GM23338 (cell line): ENCODE data around the gene RUSC2. TPM values are rescaled to one million over a fixed set of nuclear protein-coding genes. Genes with fewer than 3 reads are reported as not detected.

ENCODE experiments used
- ATAC-seq: fragments of 200-7000 bp; cut with Tn5 transposase; 3 replicates; pipeline ENCODE4 v1.9.1; 2020
- DNase-seq: peaks from one replicate; pipeline ENCODE4 v3.0.0-alpha.2; 2015; ENCODE audit warnings: low spot score
- H2AFZ ChIP-seq: fragments of 200-600 bp; sonication (generic); 2 replicates; pipeline ENCODE4 v1.8.0; 2016; ENCODE audit warnings: antibody characterized with exemption, mild to moderate bottlenecking, moderate library complexity
- H3F3A ChIP-seq: fragments of 200-600 bp; sonication (generic); replicated peaks from 2 replicates; pipeline ENCODE4 v1.8.0; 2017; ENCODE audit warnings: antibody characterized with exemption, mixed run types, low read depth
- H3K27ac ChIP-seq: fragments of 200-600 bp; sonication (generic); 2 replicates; pipeline ENCODE4 v1.6.1; 2016; ENCODE audit warnings: low read depth
- H3K27me3 ChIP-seq: fragments of 200-600 bp; sonication (generic); 2 replicates; pipeline ENCODE4 v1.8.0; 2016; ENCODE audit warnings: mild to moderate bottlenecking, mixed run types, moderate library complexity; ENCODE audit not compliant: insufficient read depth
- H3K36me3 ChIP-seq: fragments of 200-600 bp; sonication (generic); 2 replicates; pipeline ENCODE4 v1.8.0; 2016; ENCODE audit warnings: mild to moderate bottlenecking; ENCODE audit not compliant: insufficient read depth
- H3K4me1 ChIP-seq: fragments of 200-600 bp; sonication (generic); 2 replicates; pipeline ENCODE4 v1.8.0; 2016; ENCODE audit warnings: mild to moderate bottlenecking, moderate library complexity; ENCODE audit not compliant: insufficient read depth
- H3K4me2 ChIP-seq: fragments of 200-600 bp; sonication (generic); 2 replicates; pipeline ENCODE4 v1.7.1; 2017; ENCODE audit warnings: mixed run types
- H3K4me3 ChIP-seq: fragments of 200-600 bp; sonication (generic); 2 replicates; pipeline ENCODE4 v1.6.1; 2016; ENCODE audit warnings: mixed run types
- H3K79me2 ChIP-seq: fragments of 200-600 bp; sonication (generic); replicated peaks from 2 replicates; pipeline ENCODE4 v1.8.0; 2017; ENCODE audit warnings: mild to moderate bottlenecking; ENCODE audit not compliant: insufficient read depth
- H3K9me2 ChIP-seq: fragments of 200-600 bp; sonication (generic); 2 replicates; pipeline ENCODE4 v1.8.0; 2017; ENCODE audit not compliant: insufficient read depth
- H4K20me1 ChIP-seq: fragments of 200-600 bp; sonication (generic); replicated peaks from 2 replicates; pipeline ENCODE4 v1.8.0; 2017; ENCODE audit warnings: mild to moderate bottlenecking; ENCODE audit not compliant: insufficient read depth
- H3K27ac Mint-ChIP-seq: 2 replicates; pipeline ENCODE4 v1.8.0; 2020; ENCODE audit warnings: inconsistent platforms, mild to moderate bottlenecking, moderate library complexity, mixed read lengths
- H3K27me3 Mint-ChIP-seq: 3 replicates; pipeline ENCODE4 v1.8.0; 2022; ENCODE audit warnings: low read depth, mild to moderate bottlenecking, moderate library complexity, mixed read lengths, inconsistent platforms; ENCODE audit not compliant: insufficient read depth, poor library complexity
- H3K36me3 Mint-ChIP-seq: 3 replicates; pipeline ENCODE4 v1.8.0; 2021; ENCODE audit warnings: low read depth, mild to moderate bottlenecking, inconsistent platforms, moderate library complexity, mixed read lengths
- H3K4me1 Mint-ChIP-seq: 3 replicates; pipeline ENCODE4 v1.8.0; 2020; ENCODE audit warnings: mild to moderate bottlenecking, inconsistent platforms, mixed read lengths
- H3K4me3 Mint-ChIP-seq: 3 replicates; pipeline ENCODE4 v1.8.0; 2021; ENCODE audit warnings: moderate library complexity, mild to moderate bottlenecking, inconsistent platforms, mixed read lengths
- H3K9me3 Mint-ChIP-seq: 3 replicates; pipeline ENCODE4 v1.8.0; 2020; ENCODE audit warnings: moderate library complexity, mild to moderate bottlenecking, inconsistent platforms, mixed read lengths
- CREB1 ChIP-seq: fragments of 250-450 bp; sonication (Bioruptor Pico); IDR thresholded peaks from 2 replicates; pipeline ENCODE4 v1.5.0; 2020; ENCODE audit warnings: low read depth, mild to moderate bottlenecking, moderate library complexity
- EZH2 ChIP-seq: fragments of 200-600 bp; sonication (generic); IDR thresholded peaks from one replicate; pipeline ENCODE4 v1.8.0; 2017; ENCODE audit warnings: antibody characterized with exemption, mild to moderate bottlenecking, low read depth; ENCODE audit not compliant: unreplicated experiment
- EZH2phosphoT487 ChIP-seq: fragments of 200-600 bp; sonication (generic); IDR thresholded peaks from one replicate; pipeline ENCODE4 v1.8.1; 2018; ENCODE audit warnings: antibody characterized with exemption; ENCODE audit not compliant: unreplicated experiment
- JUNB ChIP-seq: IDR thresholded peaks from one replicate; pipeline ENCODE4 v1.6.1; 2016; ENCODE audit warnings: antibody characterized with exemption; ENCODE audit not compliant: unreplicated experiment
- NANOG ChIP-seq: IDR thresholded peaks from 2 replicates; pipeline ENCODE4 v1.6.1; 2016; ENCODE audit warnings: antibody characterized with exemption, borderline replicate concordance
- POLR2AphosphoS5 ChIP-seq: IDR thresholded peaks from 2 replicates; pipeline ENCODE4 v1.6.1; 2016; ENCODE audit warnings: antibody characterized with exemption, low read depth
- STAT1 ChIP-seq: IDR thresholded peaks from one replicate; pipeline ENCODE4 v1.6.1; 2016; ENCODE audit warnings: antibody characterized with exemption; ENCODE audit not compliant: unreplicated experiment
- ZNF114 ChIP-seq: fragments of 250-450 bp; sonication (Bioruptor Pico); IDR thresholded peaks from 2 replicates; pipeline ENCODE4 v1.5.0; 2020; ENCODE audit warnings: mild to moderate bottlenecking, moderate library complexity
- ZNF331 ChIP-seq: fragments of 250-450 bp; sonication (Bioruptor Pico); IDR thresholded peaks from 2 replicates; pipeline ENCODE4 v1.5.0; 2020; ENCODE audit warnings: low read depth, mild to moderate bottlenecking, moderate library complexity
- polyA plus RNA-seq: library from polyadenylated mRNA; unstranded; fragments of >200 nt; fragmentation: Nextera tagmentation; extraction: Ambion mirVana; gene quantifications from 2 replicates; pipeline ENCODE4 v1.2.1, GENCODE V29; 2016
- total RNA-seq: library from RNA; depleted of rRNA; stranded (reverse); fragments of >200 nt; shearing (Covaris generic); gene quantifications from 2 replicates; pipeline ENCODE4 v1.2.3, GENCODE V29; 2014
- TF ChIP-seq, protein P1 (sequence below), 2 experiments: fragments of 200-600 bp in 1 of 2; sonication (generic) in 1 of 2; conservative IDR thresholded peaks; 2 replicates each; pipeline versions ENCODE4 v1.5.1 to v1.6.1; 2016 to 2017; ENCODE audit warnings: antibody characterized with exemption in 2 of 2, low read depth in 2 of 2, mild to moderate bottlenecking in 2 of 2, moderate library complexity in 1 of 2
- TF ChIP-seq, protein P2 (sequence below): IDR thresholded peaks from one replicate; pipeline ENCODE4 v1.6.1; 2018; ENCODE audit warnings: antibody characterized with exemption; ENCODE audit not compliant: unreplicated experiment
- TF ChIP-seq, protein P3 (sequence below): IDR thresholded peaks from 2 replicates; pipeline ENCODE4 v1.6.1; 2016; ENCODE audit warnings: antibody characterized with exemption

The RUSC2 gene
- total and polyA plus RNA-seq, 2 experiments from 2014 or later, result 3.0 to 8.2 TPM

DNA sequence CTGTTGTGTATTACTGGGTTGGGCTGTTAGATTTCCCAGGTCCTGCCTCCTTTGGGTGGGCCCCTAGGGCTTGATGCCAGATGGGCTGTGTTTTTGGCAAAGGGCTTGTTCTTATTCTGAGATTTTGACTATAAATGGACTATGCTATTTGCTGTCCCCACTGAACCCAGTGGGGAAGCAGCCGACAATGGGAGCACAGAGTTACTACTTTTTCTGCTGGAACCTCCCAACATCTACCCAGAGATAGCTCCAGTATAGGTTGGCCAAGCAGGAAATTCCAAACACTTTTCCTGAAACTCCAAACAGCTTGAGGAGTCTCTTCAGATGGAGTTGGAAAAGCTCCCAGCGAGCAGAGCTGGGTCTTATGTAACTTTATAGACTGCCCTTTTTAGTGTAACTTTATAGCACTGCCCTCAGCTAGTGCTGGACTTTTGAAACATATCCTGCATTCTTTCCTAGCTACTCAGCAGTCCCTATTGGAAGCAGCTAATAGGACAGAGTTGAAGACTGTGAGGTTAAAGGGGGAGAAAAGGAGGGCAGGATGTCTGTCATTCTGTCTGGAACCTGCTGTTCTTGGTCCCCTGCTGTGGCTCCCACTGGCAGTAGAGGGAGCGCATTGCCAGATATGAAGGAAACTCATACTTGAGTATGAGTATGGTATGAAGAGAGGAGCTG is 21.0 kb downstream of the RUSC2 start:
- Histone ChIP-seq H2AFZ (no peak overlapping the region), H3K9me2 (no peaks in the 10 kb centered on the region), H3K36me3 (no peaks in the 10 kb centered on the region), H3K27me3 (no peaks in the 10 kb centered on the region), H3K79me2 (no peaks in the 10 kb centered on the region), H3F3A (no peaks in the 10 kb centered on the region), H4K20me1 (0 out of 2 replicates have a peak, but pooled peaks cover 2% of the 10 kb centered on the region), H3K4me1 (peaks cover 8% of the 10 kb centered on the region; the same call in 1 of the 2 replicates), H3K4me3 (no peak overlapping the region), H3K27ac (no peak overlapping the region), H3K4me2 (no peak overlapping the region)
- ATAC-seq (no peak), DNase-seq (no peak)
- no peaks in the 10 kb centered on the region for H3K9me3 Mint-ChIP-seq
- H3K36me3 Mint-ChIP-seq, result no peaks in the 10 kb centered on the region
- H3K27ac Mint-ChIP-seq, result no peak overlapping the region
- no peak overlapping the region for H3K4me3 Mint-ChIP-seq
- H3K27me3 Mint-ChIP-seq, result no peaks in the 10 kb centered on the region
- TF ChIP-seq STAT1, result no peak
- TF ChIP-seq, protein P1, sequence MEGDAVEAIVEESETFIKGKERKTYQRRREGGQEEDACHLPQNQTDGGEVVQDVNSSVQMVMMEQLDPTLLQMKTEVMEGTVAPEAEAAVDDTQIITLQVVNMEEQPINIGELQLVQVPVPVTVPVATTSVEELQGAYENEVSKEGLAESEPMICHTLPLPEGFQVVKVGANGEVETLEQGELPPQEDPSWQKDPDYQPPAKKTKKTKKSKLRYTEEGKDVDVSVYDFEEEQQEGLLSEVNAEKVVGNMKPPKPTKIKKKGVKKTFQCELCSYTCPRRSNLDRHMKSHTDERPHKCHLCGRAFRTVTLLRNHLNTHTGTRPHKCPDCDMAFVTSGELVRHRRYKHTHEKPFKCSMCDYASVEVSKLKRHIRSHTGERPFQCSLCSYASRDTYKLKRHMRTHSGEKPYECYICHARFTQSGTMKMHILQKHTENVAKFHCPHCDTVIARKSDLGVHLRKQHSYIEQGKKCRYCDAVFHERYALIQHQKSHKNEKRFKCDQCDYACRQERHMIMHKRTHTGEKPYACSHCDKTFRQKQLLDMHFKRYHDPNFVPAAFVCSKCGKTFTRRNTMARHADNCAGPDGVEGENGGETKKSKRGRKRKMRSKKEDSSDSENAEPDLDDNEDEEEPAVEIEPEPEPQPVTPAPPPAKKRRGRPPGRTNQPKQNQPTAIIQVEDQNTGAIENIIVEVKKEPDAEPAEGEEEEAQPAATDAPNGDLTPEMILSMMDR (conservative IDR thresholded peaks at IDR 0.05; ENCODE audit: low read depth in 2 of 2), result no peak
- TF ChIP-seq, protein P2, sequence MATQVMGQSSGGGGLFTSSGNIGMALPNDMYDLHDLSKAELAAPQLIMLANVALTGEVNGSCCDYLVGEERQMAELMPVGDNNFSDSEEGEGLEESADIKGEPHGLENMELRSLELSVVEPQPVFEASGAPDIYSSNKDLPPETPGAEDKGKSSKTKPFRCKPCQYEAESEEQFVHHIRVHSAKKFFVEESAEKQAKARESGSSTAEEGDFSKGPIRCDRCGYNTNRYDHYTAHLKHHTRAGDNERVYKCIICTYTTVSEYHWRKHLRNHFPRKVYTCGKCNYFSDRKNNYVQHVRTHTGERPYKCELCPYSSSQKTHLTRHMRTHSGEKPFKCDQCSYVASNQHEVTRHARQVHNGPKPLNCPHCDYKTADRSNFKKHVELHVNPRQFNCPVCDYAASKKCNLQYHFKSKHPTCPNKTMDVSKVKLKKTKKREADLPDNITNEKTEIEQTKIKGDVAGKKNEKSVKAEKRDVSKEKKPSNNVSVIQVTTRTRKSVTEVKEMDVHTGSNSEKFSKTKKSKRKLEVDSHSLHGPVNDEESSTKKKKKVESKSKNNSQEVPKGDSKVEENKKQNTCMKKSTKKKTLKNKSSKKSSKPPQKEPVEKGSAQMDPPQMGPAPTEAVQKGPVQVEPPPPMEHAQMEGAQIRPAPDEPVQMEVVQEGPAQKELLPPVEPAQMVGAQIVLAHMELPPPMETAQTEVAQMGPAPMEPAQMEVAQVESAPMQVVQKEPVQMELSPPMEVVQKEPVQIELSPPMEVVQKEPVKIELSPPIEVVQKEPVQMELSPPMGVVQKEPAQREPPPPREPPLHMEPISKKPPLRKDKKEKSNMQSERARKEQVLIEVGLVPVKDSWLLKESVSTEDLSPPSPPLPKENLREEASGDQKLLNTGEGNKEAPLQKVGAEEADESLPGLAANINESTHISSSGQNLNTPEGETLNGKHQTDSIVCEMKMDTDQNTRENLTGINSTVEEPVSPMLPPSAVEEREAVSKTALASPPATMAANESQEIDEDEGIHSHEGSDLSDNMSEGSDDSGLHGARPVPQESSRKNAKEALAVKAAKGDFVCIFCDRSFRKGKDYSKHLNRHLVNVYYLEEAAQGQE, result no peak
- no peak for TF ChIP-seq EZH2
- no peak for TF ChIP-seq ZNF114 (CRISPR knock-in tag)
- TF ChIP-seq, protein P3, sequence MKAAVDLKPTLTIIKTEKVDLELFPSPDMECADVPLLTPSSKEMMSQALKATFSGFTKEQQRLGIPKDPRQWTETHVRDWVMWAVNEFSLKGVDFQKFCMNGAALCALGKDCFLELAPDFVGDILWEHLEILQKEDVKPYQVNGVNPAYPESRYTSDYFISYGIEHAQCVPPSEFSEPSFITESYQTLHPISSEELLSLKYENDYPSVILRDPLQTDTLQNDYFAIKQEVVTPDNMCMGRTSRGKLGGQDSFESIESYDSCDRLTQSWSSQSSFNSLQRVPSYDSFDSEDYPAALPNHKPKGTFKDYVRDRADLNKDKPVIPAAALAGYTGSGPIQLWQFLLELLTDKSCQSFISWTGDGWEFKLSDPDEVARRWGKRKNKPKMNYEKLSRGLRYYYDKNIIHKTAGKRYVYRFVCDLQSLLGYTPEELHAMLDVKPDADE, result no peak
- TF ChIP-seq EZH2phosphoT487, result no peak
- no peak for TF ChIP-seq NANOG
- no peak for TF ChIP-seq ZNF331 (CRISPR knock-in tag)
- TF ChIP-seq JUNB, result no peak
- TF ChIP-seq POLR2AphosphoS5, result no peak
- no peak for TF ChIP-seq CREB1 (CRISPR knock-in tag)
- no peaks in the 10 kb centered on the region for H3K4me1 Mint-ChIP-seq
